ENCODE measurements around the gene POTEJ. TPM values are rescaled to one million over a fixed set of nuclear protein-coding genes. Genes with fewer than 3 reads are reported as not detected.
"Not testable (repeated sequence)": the region's sequence is repeated elsewhere in the genome, so short reads cannot be mapped to it uniquely, and the experiment has no call there.

Gene POTEJ
- total RNA-seq (2014; rRNA removed; shearing (Covaris generic)): not detected in 2 replicates
- polyA plus RNA-seq (2015; cell fraction: cytosol; rRNA removed): not detected in 2 replicates
- polyA plus RNA-seq (2015; cell fraction: nucleus; rRNA removed): not detected in 2 replicates

DNA sequence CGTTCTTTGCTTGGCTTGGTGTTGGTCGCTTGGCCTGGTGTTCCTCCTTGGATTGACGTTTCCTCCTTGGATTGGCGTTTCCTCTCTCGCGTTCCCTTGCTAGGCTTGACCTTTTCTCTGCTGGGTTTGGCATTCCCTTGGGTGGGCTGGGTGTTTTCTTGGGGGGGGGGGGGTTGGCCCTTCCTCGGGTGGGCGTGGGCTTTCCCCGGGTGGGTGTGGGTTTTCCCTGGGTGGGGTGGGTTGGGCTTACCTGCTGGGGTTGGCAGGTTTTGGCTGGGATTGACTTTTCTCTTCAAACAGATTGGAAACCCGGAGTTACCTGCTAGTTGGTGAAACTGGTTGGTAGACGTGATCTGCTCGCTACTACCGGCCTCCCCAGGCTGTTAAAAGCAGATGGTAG is at the start of gene POTEJ:
POTEJ (plus strand) TSS at position 301 of the 400 bp plus-strand sequence; CDS start at position 394, 93 bp downstream.
- in situ Hi-C loops (cut with HindIII; ENCODE audit: low pct_unique_long_range_greater_than_20kb, low sequenced_read_pairs); DNase-seq (ENCODE audit: low read depth, low spot score): not testable (repeated sequence)

DNA sequence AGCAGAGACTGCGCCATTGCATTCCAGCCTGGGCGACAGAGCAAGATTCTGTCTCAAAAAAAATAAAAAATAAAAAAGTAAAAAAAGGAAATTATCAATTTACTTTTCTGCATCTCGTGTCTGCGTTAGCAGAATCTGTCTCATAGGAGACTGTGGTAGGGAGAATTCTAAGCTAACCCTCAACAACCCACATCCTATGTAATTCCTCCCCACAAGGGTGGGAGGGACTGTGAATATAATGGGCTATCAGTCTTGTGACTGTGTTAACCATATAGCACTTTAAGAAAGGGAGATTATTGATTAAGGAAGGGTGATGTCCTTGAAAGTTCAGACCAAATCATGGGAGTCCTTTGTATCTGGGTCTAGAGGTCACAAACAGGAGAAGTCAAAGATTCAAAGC is 45.1 kb upstream of the POTEJ start:
- DNase-seq (ENCODE audit: low read depth, low spot score); in situ Hi-C loops (cut with HindIII; ENCODE audit: low pct_unique_long_range_greater_than_20kb, low sequenced_read_pairs): not testable (repeated sequence)

DNA sequence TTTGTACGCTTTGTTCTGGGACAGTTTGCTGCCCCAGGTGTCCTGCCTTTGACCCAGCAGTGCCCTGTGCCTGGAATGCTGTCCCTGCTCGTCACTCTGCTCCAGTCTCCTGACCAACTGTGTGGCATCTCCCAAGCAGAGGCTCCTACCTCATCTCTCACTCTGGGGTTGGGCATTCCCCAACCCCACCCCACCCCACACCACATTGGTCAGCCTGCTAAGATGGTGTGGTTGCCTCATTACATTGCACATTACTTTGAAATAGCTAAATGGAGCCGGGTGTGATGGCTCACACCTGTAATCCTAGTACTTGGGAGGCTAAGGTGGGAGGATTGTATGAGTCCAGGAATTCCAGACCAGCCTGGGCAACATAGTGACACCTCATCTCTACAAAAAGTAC is 39.3 kb upstream of the POTEJ start:
- in situ Hi-C loops (cut with HindIII; ENCODE audit: low pct_unique_long_range_greater_than_20kb, low sequenced_read_pairs); DNase-seq (ENCODE audit: low read depth, low spot score): not testable (repeated sequence)

DNA sequence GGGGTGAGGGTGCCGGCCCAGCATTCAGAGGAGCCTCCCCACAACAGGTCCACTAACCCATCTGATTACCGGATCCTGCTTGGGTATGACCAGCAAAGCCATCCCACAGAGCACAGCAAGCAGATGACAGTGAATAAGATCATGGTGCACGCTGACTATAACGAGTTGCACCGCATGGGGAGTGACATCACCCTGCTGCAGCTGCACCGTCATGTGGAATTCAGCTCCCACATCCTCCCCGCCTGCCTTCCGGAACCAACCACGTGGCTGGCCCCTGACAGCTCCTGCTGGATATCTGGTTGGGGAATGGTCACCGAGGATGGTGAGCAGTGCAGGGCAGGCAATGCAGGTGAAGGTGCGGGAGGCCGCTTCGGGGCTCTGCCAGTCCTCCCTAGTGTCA is 37.0 kb upstream of the POTEJ start:
- in situ Hi-C loops (cut with HindIII; ENCODE audit: low pct_unique_long_range_greater_than_20kb, low sequenced_read_pairs); DNase-seq (ENCODE audit: low read depth, low spot score): not testable (repeated sequence)

DNA sequence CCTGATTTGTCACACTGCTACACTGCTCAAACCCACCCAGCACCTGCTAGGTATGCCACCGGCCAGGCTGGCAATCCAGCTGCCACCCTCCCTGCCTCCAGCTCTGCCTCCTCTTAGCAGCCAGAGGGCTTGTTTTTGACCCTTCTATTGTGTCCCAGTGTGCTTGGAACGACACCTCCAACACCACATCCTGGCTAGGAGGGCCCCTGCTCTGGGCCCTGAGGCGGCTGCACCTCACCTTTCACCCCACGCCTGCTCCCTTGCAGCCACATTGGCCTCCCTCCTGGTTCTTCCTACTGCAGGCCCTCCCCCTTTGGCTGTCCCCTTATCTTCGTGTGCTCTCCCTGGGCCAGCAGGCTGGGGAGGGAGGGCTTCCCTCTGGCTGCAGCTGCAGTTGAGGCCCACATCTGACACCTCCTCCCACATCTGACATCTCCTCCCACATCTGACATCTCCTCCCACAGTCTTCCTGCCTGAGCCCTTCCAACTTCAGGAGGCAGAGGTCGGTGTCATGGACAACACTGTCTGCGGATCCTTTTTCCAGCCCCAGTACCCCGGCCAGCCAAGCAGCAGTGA is 34.9 kb upstream of the POTEJ start:
- DNase-seq (ENCODE audit: low read depth, low spot score); in situ Hi-C loops (cut with HindIII; ENCODE audit: low pct_unique_long_range_greater_than_20kb, low sequenced_read_pairs): not testable (repeated sequence)

DNA sequence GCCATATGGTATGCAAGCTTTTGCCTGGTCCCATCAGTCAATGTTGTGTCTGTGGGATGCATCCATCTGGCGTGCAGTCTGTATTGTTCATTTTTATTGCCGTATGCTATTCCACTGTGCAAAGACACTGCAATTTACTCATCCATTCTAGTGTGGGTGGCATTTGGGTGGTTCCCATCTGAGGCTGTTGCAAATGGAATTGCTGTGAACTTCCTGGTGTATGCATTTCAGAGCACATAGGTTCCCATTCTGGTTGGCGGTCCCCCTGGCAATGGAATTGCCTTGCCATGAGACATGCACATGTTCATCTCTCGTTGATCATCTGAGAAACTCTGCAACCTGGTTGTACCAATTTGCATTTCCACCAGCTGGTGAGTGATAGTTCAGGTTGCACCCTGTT is 33.7 kb upstream of the POTEJ start:
- DNase-seq (ENCODE audit: low read depth, low spot score); in situ Hi-C loops (cut with HindIII; ENCODE audit: low pct_unique_long_range_greater_than_20kb, low sequenced_read_pairs): not testable (repeated sequence)

DNA sequence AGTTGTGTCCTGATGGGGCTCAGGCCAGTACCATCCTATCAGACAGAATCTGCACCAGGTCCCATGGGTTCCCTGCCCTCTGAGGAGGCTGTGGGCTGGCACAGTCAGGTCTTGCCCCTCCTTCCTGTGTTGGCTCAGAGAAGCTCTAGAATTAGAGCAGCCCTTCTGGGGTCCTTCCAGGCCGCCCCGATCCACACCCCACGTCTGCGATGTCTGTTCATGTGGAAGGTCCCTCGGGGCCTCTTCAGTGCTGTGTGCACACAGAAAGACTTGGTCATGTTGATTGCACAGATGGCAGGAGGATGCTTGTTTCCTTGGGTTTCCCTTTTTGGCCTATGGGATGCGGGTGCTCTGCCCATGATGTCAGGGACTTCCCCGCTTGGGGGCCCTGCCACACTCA is 32.1 kb upstream of the POTEJ start:
- in situ Hi-C loops (cut with HindIII; ENCODE audit: low pct_unique_long_range_greater_than_20kb, low sequenced_read_pairs); DNase-seq (ENCODE audit: low read depth, low spot score): not testable (repeated sequence)

DNA sequence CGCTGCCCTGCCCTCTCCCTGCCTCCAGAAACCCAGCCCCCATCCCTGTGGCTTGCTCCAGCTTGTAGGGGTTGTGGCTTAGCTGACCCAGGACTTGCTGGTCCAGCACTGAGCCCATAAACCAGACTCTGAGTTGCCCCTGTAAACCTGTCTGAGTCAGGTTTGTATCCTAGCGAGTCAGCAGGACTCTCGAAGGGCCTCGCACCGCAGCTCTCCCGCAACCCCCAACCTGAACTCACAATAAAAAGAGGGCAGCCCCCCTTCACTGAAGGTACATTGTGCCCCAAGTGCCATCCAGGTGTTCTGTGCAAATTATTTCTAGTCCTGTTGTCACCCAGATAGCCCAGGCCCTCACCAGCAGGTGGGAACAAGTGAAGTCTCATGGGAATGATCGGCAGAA is 29.7 kb upstream of the POTEJ start:
- in situ Hi-C loops (cut with HindIII; ENCODE audit: low pct_unique_long_range_greater_than_20kb, low sequenced_read_pairs); DNase-seq (ENCODE audit: low read depth, low spot score): not testable (repeated sequence)

DNA sequence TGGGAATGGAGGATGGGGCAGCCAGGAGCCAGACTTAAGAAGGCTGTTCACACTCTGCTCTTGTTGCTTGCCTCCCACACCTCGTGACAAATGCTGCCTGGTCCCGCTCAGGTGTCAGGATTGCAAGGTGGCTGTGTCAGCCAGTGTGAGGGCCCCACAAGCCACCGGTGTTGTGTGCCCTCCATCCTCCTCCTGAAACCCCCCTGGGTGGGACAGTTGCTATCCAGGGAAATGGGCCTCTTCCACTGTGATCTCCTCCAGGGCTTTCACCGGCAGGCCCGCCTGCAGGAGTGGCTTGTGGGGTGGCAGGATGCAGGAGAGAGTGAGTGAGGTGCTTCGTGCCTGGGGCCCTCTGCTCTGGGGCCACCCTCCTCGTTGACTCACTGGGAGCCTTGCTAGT is 28.3 kb upstream of the POTEJ start:
- in situ Hi-C loops (cut with HindIII; ENCODE audit: low pct_unique_long_range_greater_than_20kb, low sequenced_read_pairs); DNase-seq (ENCODE audit: low read depth, low spot score): not testable (repeated sequence)

DNA sequence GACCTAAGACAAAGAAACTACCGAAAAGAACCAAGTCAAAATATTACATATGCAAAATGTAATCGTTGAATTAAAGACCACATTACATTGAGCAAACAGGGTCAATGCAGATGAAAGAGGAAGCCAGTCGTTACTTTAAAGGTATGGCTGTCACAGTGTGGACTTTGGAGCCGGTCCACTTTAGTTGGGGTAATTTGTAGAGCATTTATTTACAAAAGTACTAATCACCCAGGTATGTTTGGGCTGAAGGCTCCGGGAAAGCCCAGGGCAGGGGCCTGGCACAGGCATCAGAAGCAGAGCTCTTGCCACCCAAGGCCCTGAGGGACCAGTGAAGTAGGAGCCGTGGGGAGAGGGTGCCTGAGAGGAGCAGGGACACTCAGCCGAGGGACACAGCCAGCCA is 27.7 kb upstream of the POTEJ start:
- in situ Hi-C loops (cut with HindIII; ENCODE audit: low pct_unique_long_range_greater_than_20kb, low sequenced_read_pairs); DNase-seq (ENCODE audit: low read depth, low spot score): not testable (repeated sequence)

DNA sequence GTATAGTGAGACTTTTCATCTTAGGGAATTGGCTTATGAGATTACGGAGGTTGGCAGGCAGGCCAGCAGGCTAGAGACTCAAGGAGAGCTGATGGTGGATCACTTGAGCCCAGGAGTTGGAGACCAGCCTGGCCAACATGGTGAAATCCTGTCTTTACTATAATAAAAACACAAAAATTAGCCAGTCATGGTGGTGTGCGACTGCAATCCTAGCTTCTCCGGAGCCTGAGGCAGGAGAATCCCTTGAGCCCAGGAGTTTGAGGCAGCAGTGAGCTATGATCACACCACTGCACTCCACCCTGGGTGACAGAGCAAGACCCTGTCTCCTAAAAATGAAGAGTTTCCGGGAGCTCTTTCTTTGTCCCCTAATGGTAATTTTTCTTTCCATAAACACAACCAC is 26.5 kb upstream of the POTEJ start:
- DNase-seq (ENCODE audit: low read depth, low spot score); in situ Hi-C loops (cut with HindIII; ENCODE audit: low pct_unique_long_range_greater_than_20kb, low sequenced_read_pairs): not testable (repeated sequence)

DNA sequence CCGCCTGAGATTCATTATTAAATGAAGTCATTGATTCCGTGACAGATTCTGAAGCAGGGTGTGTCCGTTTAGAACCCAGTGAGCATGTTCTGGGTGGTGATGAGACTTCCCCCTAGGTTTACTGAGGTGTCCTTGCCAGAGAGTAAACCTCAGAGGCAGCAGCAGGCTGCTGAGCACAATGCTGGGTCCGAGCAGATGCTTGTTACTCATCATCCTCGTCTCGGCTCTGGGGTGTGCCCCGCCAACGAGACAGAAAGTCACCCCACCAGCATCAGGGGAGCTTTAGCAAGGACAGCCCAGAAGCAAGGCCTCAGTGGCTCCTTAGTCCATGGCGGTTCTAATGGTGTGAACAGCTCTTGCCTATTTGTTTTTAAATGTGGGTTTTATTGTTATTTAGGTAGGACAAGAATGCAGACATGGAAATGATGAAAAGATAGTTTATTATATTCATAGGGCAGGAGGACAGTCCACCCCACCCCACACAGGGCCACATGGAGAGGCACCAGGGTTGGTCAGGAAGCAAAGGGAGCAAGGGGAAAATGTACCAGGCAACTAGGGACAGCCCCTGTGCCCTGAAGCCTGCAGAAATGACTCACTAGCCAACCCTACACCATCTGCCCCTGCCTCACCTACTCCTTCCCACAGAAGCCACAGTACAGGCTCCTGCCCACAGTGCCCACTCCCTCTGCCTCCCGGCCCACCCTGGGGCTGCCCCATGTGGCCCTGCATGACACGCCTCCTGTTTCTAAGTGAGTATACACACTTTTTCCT is 22.4 kb upstream of the POTEJ start:
- DNase-seq (ENCODE audit: low read depth, low spot score); in situ Hi-C loops (cut with HindIII; ENCODE audit: low pct_unique_long_range_greater_than_20kb, low sequenced_read_pairs): not testable (repeated sequence)

DNA sequence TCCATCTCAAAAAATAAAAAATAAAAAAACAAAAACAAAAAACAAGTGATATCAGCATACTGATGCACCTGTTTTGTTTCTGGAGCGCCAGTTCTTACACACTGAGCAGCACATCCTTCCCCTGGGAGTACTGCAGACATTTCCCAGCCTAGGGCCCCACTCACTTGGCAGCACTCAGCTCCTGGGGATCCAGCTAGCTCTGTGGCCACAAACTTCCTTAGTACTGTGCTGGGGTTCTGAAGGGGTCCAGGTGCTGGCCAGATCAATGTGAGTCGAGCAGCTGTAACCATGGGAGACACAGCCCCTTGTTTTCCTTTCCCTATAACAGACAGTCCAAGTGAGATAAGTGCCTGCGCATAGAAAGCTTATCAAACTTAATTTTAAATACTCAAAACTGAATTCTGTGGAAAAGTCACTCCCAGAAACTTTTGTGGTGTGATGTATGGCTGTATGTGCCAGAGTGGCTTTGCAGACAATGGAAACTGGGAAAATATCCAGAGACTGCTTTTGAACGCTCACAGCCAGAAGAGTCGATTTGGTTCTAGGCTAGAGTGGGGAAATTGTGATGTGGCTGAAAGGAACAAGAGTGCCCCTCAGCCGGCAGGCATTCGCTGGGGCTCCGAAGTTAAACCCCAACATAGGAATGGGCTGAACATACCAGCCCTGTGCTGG is 20.9 kb upstream of the POTEJ start:
- DNase-seq (ENCODE audit: low read depth, low spot score); in situ Hi-C loops (cut with HindIII; ENCODE audit: low pct_unique_long_range_greater_than_20kb, low sequenced_read_pairs): not testable (repeated sequence)

DNA sequence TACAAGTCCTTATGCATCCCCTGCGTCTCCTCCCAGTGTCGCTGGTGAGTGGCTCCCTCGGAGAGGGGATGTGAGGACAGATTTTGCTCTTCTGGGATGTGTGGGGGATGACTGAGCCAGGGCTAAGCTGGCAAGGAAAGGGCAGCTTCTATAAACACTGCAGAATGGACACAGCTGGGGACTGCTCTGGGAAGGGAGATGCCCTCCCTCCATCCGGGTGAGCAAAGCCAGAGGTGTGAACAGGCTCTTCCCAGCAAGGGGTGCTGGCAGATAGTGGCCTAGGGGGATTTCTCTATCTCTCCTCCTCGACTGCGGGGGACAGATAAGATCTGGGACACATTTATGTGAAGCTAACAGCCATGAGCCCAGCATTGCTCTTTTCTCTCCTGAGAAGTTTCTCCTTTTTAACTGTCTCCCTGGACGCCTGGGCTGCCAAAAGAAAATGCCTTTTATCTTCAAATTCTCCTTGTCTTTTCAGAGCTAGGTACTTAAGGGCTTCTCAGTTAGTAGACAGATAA is 20.3 kb upstream of the POTEJ start:
- in situ Hi-C loops (cut with HindIII; ENCODE audit: low pct_unique_long_range_greater_than_20kb, low sequenced_read_pairs); DNase-seq (ENCODE audit: low read depth, low spot score): not testable (repeated sequence)

DNA sequence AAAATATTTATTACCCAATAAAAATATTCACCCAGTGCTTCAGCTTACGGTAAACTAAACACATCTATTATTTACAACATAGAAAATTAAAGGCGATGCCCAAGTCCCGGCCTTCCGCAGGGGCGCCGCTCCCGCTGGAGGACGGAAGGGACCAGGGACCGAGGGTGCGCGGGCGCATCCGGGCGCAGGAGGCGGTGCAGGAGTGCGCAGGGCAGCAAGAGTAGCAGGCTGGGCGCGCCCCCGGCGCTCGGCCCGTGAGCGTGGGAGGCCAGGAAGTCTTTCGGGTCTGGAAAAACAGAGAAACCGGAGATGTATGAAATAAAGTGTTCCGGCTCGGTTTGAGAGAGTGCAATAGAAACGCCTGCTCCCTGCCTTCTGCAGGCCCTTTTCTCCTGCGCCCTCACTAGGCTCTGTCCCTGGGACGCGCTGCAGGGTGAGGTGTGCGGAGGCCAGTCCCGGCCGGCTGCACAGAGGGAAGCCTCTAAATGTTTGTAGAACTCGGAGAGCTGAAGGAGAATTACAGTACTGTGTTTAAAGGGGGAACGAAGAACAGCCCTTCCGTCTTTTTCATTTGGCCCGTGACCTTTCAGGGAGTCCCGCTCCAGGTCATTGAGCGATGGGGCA is 18.3 kb upstream of the POTEJ start:
- DNase-seq (ENCODE audit: low read depth, low spot score); in situ Hi-C loops (cut with HindIII; ENCODE audit: low pct_unique_long_range_greater_than_20kb, low sequenced_read_pairs): not testable (repeated sequence)

DNA sequence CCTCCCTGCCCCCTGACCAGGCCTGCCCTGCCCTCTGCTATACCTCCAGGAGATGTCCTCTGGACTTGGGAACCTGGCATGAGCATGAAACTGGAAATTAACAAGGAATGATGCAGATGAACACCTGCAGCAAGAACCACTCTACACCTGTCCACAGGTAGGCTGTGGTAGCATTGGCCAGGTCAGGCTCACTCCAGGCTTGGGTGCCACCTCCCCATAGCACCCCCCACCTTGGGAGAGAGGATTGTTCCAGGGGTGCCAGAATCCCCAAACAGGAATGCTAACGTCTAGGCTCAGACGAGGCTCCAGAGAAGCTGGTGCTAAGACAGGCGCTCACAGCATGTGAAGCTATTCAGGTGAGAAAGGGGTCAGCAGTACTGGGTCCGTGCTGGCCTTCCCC is 17.2 kb upstream of the POTEJ start:
- in situ Hi-C loops (cut with HindIII; ENCODE audit: low pct_unique_long_range_greater_than_20kb, low sequenced_read_pairs): not testable (repeated sequence)

DNA sequence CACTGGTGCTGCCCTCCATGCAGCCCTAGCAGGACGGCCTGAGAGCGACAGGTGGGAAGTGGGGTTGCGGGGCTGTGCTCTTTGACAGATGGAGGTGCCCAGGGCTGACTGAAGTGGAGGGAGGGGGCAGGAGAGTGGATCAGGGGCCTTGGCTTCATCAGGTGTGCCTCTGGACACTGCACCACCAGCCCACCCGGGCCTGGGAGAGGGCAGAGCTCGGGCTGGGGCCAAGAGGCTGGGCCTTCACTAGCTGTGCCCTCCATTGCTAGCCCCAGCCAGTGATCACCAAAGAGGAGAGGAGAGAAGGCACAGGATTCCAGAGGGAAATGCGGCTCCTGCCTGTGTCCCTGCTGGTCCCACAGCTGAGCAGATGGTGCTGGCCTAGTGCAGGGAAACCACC is 14.5 kb upstream of the POTEJ start:
- DNase-seq (ENCODE audit: low read depth, low spot score); in situ Hi-C loops (cut with HindIII; ENCODE audit: low pct_unique_long_range_greater_than_20kb, low sequenced_read_pairs): not testable (repeated sequence)

More for the DNA sequence above, 17.2 kb upstream of the POTEJ start:
- not testable (repeated sequence) for DNase-seq (ENCODE audit: low read depth, low spot score)
